Right ventricle myocardium superior (tissue), 1 donor: Measurements from ENCODE around the gene SND1. TPM values are rescaled to one million over a fixed set of nuclear protein-coding genes. Genes with fewer than 3 reads are reported as not detected.

Source experiments
- ATAC-seq: fragments of 200-7000 bp; cut with Tn5 transposase; one replicate; pipeline ENCODE4 v1.9.1; 2020; ENCODE audit warnings: mild to moderate bottlenecking; ENCODE audit not compliant: poor library complexity
- DNase-seq: peaks from one replicate; pipeline ENCODE4 v3.0.0-alpha.2; 2020
- intact Hi-C: fragments of 100-400 bp; cut with DNase I; formaldehyde crosslinking; loops from one replicate; pipeline ENCODE4 v1.11.2; 2022
- total RNA-seq: library from RNA; stranded (reverse); fragmentation: NEBNext Ultra II Directional; extraction: Animal tissue kit (Norgen Biotek cat#: 25700); gene quantifications from one replicate; pipeline ENCODE4 v1.2.1, GENCODE V29; 2021
- donor health status: DM: no; HTN: yes; CAD: no; lungs with severe emphysema.

SND1 gene
- total RNA-seq, 1 donor from 2014 or later = 81.9 TPM

DNA sequence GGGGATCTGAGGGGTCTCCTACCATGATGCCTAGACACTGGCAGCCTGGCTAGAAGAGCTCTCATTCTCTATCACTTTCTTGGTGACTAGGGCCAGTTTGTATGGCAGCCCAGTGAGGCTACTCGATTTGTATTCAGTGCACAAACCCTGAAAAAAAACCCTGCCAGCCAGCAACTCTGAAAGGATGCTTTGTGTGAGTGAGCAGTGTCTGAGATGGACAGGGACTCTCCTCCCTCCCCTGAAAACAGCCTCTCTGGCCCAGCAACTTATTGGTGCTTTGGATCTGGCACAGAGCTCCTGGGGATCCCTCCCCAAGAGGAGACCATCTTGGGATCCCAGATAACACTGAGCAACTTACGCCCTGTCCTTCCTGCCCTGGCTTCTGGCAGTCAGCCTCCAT lies 390.0 kb downstream of the SND1 start:
- ATAC-seq (no peak), DNase-seq (no peak)
- intact Hi-C loops = no loop called here

DNA sequence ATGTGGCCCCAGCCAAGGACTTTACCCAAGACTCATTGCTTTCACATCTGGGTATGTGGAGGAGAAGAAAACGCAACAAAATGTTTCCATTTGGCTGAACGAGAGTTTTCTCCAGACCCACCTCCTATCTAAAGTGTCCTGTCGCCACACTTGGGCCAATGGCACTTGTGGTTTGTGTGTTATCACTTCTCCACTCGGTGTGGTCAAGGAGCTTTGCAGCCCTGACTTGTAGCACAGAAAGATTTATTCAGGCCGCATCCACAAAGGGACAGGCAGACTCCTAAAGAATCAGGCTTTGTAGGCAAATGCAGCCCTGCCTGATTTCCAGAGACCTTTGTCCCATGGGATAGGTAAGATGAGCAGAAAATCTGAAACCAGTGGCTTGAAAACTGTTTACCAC lies 392.1 kb downstream of the SND1 start:
- intact Hi-C loops = no loop called here
- DNase-seq (no peak), ATAC-seq (no peak)

DNA sequence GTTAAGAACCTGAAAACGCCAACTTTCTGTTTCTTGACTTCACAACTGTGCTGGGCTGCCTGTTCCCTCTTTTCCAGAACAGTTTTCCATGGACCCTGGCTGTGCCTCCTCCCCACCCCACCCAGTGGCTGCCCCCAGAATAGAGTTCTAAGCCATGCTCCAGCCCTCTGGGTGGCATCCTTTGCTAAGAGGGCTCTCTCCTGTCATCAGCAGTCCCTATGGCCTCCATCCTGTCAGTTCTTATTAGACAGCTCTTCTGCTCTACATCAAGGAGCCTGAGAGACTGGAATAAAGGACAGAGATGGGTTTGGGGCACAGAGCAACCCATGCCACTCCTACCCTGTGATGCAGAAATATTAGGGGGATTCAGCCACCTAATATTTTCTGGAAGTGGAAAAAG lies 393.2 kb downstream of the SND1 start:
- DNase-seq = no peak
- intact Hi-C loops = no loop called here

DNA sequence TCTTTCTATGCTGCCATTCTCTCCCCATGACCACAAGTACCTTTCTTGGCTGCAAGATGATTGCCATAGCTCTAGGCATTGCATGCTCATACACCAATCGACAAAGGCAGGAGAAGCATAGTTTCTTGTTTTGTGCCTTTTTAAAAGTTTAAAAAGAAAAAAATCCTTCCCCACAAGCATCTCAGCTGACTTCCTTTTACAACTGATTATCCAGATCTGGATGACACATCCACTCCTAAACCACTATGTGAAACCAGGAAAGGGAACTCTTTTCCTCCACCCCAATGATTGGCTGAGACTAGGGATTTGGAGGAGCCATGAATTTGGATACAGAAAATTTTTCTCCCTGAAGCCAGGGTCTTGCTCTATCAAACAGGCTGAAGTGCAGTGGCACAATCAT lies 393.8 kb downstream of the SND1 start:
- DNase-seq (no peak), ATAC-seq (no peak)
- intact Hi-C loops = no loop called here

More for the DNA sequence above, 393.2 kb downstream of the SND1 start:
- ATAC-seq = no peak

DNA sequence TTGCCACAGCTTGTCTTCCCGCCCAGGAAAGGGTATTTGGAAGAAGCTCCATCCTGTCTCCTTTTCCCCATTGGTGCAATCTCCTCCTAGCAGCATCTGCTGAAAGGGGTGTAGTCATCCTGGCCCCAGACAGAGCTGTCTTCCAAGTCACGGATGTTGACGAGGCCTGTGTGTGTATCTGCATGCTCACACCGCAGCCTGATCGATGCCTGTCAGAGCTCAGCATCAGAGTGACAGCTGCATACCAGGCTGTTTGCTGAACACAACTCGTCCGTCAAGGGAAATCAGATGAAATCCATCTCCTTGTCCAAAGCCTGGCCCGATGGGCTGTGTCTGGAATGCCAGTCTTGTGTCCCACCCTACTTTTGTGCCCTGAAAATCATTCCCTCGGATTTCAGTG lies 400.4 kb downstream of the SND1 start:
- intact Hi-C loops = no loop called here
- ATAC-seq (no peak), DNase-seq (no peak)

DNA sequence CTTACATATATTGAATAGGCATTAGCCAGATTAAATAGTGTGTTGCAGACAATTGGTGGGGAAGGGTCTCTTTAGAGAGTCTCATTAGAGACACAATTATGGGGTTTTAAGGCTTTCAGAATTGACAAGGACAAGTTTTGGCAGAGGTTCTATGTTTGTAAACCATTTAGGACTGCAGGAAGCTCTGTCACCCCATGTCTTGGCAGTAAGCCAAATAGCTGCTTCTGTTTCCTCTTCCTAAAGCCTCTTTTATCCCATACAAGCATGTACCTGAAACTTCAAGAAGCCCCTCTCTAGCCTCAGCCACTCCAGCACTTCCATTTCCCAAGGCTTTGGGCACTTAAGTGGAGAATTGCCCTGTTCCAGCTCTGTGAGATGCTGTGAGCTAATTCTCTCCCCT lies 401.0 kb downstream of the SND1 start:
- no peak for DNase-seq
- ATAC-seq = no peak
- intact Hi-C loops = no loop called here

DNA sequence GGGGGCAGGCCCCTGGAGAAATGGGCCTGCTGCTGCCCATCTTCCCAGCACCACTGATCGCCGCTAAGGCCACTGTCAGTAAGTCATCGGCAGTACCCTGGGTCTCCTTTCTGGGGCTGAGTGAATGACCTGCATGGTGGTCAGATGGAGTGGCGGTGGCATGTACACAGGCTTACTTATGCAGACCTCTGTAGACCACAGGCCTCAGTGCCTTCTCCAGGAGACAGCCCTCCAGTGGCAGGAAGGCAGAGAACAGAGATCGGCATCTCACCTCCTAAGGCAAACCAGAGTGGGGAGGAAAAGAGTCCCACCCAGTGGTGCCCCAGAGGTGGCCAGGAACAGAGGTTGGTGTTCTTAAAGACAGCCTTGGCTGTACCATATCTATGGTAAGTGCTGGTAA lies 402.0 kb downstream of the SND1 start:
- DNase-seq = no peak
- no peak for ATAC-seq
- intact Hi-C loops = no loop called here

DNA sequence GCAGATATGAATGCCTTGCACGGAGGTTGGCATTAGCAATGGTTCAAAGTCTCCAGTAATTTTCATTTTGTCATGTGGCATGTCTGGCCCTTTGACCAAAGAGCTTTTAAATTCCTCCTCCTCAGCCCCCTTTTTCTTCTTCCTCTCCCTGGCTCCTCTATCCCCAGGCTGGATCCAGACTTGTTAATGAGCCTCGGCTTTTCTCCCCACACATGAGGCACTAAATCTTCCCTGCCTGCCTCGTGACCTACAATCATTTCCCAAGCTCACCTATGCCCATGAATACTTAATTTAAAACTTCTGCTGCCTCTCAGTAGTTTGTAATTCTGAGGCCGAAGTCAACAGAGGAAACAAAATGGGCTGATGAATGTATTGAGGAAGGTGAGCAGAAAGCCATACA lies 402.5 kb downstream of the SND1 start:
- intact Hi-C loops = no loop called here
- no peak for DNase-seq
- no peak for ATAC-seq

DNA sequence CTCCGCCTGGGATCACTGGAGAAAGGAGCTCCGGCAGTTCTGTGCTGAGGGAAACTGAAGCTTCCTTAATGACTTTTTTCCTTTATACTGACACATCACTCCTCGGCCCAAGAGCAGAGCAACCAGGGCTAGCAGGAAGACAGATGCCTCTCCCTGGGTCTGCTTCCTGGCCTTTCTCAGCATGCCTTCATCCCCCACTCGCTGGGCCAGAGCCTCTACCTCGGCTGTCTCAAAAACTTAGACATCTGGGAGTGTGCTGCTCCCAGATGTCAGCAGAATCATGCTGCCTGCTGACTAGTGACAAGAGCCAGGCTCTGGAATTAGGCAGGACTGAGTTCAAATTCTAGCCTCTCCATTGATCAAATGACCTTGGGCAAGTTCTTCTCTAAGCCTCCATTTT lies 403.6 kb downstream of the SND1 start:
- DNase-seq (no peak), ATAC-seq (no peak)
- intact Hi-C loops = no loop called here

DNA sequence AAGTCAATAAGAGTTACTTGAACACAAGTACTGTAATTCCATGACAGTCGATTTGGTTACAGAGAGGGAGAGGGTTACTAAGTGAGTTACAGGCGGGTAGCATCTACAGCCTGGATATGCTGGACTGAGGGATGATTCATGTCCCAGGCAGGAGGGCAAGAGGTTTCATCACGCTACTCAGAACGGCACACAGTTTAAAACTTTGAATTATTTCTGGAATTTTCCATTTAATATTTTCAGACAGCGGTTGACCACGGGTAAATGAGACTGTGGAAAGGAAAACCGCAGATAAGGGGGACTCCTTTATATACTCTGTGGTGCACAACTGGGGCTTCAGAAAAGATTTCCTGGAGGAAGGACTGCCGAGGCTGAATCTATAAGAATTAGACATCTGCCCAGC lies 404.9 kb downstream of the SND1 start:
- intact Hi-C loops = no loop called here
- no peak for DNase-seq
- no peak for ATAC-seq

DNA sequence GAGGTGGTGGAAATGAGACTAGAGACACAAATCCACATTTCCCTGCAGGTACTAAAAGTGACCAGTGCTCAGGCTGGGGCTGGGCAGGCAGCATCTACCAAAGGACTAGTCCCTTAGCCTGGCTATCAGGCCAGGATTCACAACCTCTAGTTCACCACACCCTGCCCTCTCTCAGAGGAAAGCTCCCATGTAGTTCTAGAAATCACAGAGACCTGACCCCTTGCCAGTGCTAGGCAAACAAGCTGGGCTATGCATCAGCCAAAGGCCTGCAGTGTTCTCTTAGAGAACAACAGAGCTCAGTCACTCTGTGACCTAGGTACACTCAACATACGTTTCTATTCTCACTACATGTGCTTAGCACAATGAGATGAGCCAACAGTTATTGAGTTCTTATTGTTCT lies 405.9 kb downstream of the SND1 start:
- DNase-seq (no peak), ATAC-seq (no peak)
- intact Hi-C loops = no loop called here

DNA sequence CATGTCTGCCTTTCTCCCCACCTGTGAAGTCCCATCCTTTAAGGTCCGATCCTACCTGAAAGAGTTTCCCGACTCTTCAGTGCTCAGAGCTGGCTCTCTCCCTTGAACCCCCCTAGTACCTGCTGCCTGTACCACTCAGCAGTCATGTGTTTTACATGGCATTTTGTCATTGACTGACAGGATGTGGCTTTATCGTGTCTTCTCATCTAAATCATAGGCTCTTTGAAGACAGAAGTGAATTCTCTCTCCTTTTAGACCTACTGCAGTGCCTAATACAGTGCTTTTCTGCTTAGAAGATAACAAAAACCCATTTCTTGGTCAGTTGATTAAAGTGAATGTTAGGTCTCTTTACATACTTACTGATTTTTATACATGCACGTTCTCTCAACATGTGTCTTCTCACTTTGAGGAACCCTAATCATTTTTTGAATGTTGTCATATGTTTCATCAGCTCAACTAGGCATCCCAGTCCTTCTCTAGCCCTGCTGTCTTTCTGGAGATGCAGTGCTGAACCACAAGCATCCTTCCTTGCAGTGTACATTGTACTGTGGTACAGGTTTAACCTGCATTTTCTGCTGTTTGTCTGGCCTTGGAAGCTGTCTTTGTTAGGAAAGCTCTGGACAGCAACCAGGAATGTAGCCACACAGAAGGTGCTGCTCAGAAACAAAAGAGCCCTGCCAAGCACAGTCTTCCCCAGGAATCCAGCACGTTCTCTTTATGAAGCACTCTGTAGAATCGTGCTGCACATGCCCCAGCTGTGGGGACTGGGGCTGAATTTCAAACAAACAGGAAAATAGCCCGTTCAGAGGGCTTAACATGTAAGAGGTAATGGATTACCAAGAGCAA lies 407.4 kb downstream of the SND1 start:
- ATAC-seq (peak; percentile 46), DNase-seq (no peak)
- intact Hi-C loops = no loop called here

DNA sequence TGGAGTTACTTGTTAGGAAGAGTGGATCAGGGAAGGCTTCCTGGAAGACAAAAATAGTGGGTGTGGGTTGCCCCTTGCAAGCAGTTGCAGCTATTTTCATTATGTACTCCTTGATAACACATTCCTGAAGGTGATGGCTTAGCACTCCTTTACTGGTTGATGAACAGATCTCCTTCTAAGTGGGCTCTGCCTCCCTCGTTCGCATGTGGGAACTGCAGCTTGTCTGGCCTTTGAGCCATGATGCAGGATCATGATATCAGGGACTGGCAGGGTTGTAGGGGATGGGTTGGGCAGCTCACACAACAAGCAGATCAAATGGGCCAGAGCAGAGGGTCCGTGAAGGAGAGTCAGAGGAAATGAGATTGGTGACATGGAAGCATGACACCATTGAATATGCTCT lies 408.0 kb downstream of the SND1 start:
- intact Hi-C loops = no loop called here
- DNase-seq (no peak), ATAC-seq (no peak)

DNA sequence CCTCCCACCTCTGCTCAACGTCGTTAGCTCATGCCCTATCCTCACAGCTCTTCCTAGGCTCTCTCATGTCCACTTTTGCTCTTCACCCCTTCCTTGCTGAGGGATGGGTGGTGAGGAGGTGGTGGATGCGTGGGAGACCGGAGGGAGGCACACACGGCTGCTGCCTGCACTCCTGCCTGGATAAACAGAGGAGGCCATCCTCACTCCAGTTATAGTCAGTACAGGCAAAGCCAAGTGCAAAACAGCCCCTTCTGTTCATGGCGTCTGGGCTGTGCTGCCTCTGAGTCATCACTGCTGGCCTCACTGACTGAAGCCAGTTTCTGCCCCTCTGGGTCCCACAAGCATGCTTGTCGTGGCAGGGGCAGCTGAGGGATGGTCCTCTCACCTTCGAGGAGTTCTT lies 411.1 kb downstream of the SND1 start:
- no peak for DNase-seq
- no peak for ATAC-seq
- intact Hi-C loops = no loop called here

DNA sequence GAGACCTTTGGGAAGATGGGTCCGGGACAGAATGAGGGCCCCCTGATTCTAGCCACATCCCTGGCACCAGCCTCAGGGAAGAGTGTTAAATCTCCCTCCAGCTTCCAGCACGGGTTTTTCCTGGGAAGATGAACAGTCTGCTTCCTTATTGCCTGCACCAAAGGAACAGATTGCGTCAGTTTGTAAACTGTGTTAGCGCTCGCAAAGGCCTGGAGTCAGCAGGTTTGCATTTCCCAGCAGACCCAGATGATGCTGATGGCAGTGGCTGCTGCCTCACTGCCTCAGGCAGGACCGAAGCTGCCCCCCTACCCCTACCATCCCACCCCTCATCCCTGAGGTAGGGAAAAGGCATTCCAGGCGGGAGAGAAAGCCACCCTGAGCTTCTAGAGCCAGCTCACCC lies 413.9 kb downstream of the SND1 start:
- no peak for DNase-seq
- no peak for ATAC-seq
- intact Hi-C loops = no loop called here

DNA sequence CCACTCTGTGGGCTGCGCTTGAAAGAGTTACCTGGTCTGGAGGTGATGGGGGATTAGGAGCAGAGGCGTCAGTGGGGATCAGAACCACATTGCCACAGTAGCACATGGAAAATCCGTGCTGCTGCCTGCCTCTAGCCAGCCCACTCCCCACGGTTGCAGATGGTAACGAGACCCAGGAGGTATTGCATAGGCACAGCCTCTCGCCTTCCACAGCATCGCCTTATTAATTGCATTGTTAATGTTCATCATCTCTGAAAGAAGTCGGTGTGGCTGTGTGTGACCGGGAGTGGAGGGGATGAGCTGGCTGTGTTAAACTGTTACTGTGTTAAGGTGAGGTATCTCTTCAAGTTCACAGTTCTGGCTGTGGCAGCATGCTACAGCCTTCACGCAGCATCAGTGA lies 414.4 kb downstream of the SND1 start:
- no peak for DNase-seq
- ATAC-seq = no peak
- intact Hi-C loops = no loop called here

DNA sequence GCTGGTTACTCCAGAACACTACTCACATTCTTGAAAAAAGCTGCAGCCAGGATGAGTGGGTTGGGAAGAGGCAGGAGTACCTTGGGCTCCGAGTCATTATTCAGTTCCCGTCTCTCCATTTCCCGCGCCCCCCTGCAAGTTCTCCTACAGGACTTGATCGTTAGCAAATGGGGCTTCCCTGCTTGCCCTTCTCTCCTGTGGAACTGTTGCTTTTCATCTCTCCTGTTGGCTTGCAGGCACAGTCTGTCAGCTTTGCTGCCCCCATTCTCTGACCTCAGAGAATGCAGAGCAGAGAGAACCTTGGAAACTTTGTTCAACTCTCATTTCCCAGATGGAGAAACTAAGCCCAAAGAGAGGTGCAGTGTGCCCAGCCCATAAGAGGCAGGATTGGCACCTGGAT lies 414.9 kb downstream of the SND1 start:
- ATAC-seq (no peak), DNase-seq (no peak)
- intact Hi-C loops = no loop called here

DNA sequence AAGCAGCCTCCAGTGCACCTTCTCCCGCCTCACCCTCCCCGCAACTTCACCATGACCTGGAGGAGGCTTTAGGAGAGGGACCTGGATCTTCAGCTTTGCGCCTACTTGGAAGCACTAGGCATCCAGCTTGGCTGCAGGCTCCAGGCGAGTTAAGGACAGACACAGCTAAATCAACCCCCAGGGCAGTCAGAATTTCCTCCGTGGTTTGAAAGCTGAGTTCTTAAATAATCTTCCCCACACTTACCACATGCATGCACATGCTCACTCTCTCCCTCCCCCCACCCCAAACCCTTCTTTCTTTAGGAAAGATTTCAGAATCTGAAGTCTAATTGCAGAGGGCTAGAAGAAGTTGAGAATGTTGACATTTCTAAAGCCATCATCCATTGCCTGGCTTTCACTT lies 416.0 kb downstream of the SND1 start:
- no peak for ATAC-seq
- intact Hi-C loops = no loop called here
- DNase-seq = no peak

DNA sequence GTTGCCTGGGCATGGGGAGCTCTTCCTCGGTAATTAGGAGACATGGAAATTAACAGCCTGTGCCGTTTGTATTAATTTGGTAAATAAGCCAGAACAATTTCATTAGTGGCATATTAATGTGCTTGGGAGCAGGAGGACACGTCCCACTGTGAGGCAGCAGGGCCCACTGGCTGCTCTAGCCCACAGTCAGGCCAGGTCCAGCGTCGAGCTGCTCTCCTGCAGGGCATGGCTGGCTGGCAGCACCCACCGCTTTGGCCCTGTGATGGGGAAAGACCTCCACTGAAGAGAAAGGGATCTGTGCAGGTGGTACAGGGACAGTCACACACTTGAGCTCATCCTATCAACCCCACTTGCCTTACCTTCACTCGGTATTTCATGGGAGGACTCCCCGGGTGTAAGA lies 416.8 kb downstream of the SND1 start:
- ATAC-seq = no peak
- intact Hi-C loops = no loop called here
- DNase-seq = no peak

DNA sequence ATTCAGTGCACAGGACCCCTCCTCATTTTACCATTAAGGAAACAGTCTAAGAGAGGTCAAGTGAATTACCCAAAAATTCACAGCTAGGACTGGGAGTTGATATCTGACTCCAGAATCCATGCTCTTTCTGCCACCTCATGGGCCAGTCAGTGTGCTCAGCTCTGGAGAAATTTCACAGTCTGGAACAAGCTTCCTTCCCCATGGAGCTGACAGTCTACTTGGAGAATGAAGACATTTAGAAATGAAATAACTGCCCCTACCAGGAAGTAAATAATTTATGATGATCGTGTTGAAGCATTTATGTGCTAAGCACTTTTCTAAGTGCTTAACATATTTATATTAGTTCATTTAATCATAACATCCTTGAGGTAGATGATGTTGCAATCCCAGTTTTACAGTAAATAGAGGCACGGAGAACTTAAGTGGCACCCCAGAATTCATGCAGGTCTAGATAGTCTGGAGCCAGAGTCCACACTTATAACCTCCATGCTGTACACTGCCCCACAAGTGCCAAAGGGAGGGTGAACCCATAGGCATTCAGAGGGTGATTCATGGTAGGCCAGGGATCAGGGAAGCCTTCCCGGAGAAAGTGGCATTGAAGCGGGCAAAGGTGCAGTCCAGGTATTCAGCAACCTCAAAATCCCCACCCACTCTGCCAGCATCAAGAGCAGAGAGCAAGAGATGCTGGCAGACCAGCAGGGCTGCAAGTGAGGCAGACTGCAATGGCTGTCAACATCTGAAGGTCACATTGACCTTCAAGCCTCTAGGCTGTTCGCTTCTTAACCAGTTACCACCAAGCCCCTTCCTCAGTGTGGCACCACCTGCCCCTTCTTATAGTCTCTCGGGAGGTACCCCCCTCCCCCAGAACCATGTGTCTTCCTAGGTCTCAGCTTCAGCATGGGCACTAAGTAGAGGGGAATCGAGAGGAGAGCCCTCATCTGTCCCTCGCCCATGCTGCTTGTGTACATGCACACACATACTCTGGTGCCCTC lies 417.7 kb downstream of the SND1 start:
- no peak for DNase-seq
- no peak for ATAC-seq
- intact Hi-C loops = no loop called here
